ENCODE data around the gene TEDC1.

The TEDC1 gene

GRCh38 chr14:105525326-105525725 lies 34.3 kb downstream of the TEDC1 start:
- DNase-seq (ENCODE audit: low read depth in 2 of 2), result no peak

GRCh38 chr14:105525861-105526775 lies 35.1 kb downstream of the TEDC1 start, which contains the start of gene TMEM121:
TMEM121 (plus strand) TSS chr14:105526583; CDS start chr14:105528835, 2,252 bp downstream.
- DNase-seq (ENCODE audit: low read depth in 2 of 2), result no peak

GRCh38 chr14:105526776-105527380 lies 35.8 kb downstream of the TEDC1 start:
- no peak for DNase-seq (ENCODE audit: low read depth in 2 of 2)

GRCh38 chr14:105527381-105527825 lies 36.4 kb downstream of the TEDC1 start:
- DNase-seq (ENCODE audit: low read depth in 2 of 2), result no peak

GRCh38 chr14:105527826-105528585 lies 37.0 kb downstream of the TEDC1 start:
- peak; percentile 68 to 71 for DNase-seq (ENCODE audit: low read depth in 2 of 2)

- no peak for DNase-seq (ENCODE audit: low read depth in 2 of 2)
These were observed 37.7 kb downstream of the TEDC1 start for GRCh38 chr14:105528586-105529318.

- no peak for DNase-seq (ENCODE audit: low read depth in 2 of 2)
These were observed 38.2 kb downstream of the TEDC1 start for GRCh38 chr14:105529319-105529568.

- no peak for DNase-seq (ENCODE audit: low read depth in 2 of 2)
These were observed 38.7 kb downstream of the TEDC1 start for GRCh38 chr14:105529569-105530284.

GRCh38 chr14:105530285-105531087 lies 39.4 kb downstream of the TEDC1 start:
- no peak for DNase-seq (ENCODE audit: low read depth in 2 of 2)

- DNase-seq (ENCODE audit: low read depth in 2 of 2), result no peak
These were observed 40.2 kb downstream of the TEDC1 start for GRCh38 chr14:105531088-105531893.

GRCh38 chr14:105531894-105532623 lies 41.0 kb downstream of the TEDC1 start:
- no peak for DNase-seq (ENCODE audit: low read depth in 2 of 2)

- no peak for DNase-seq (ENCODE audit: low read depth in 2 of 2)
These were observed 41.7 kb downstream of the TEDC1 start for GRCh38 chr14:105532735-105533141.

GRCh38 chr14:105533391-105533790 lies 42.3 kb downstream of the TEDC1 start:
- DNase-seq (ENCODE audit: low read depth in 2 of 2), result no peak

GRCh38 chr14:105533811-105534498 lies 42.9 kb downstream of the TEDC1 start:
- no peak for DNase-seq (ENCODE audit: low read depth in 2 of 2)

- DNase-seq (ENCODE audit: low read depth in 2 of 2), result no peak
These were observed 43.5 kb downstream of the TEDC1 start for GRCh38 chr14:105534586-105534985.

GRCh38 chr14:105536051-105536450 lies 45.0 kb downstream of the TEDC1 start:
- no peak for DNase-seq (ENCODE audit: low read depth in 2 of 2)

GRCh38 chr14:105536691-105537579 lies 45.9 kb downstream of the TEDC1 start:
- DNase-seq (ENCODE audit: low read depth in 2 of 2), result no peak
